ENCODE data around the gene MAGEB18. TPM values are rescaled to one million over a fixed set of nuclear protein-coding genes. Genes with fewer than 3 reads are reported as not detected.

Gene MAGEB18
- total RNA-seq: not detected in 2 replicates

DNA sequence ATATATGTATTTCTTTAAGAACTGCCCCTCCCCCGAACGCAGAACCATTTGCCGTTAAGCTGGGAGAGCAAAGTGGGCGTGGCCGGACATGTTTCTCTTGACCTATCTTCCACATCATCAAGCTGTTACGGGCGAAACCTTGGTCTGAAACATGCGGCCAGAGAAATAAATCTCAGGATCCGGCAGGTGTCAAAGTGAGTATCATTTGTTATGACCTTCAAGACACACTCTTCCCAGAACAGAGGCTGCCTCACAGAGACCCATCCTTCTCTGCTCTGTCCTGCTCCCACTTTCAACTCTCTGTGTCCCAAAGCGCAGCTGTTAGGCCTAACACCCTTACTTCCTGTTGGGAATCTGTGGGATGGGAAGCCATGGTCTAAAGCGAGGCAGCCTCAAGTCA is at the start of gene MAGEB18:
Gene MAGEB18 (plus strand): TSS at position 70 of the 400 bp plus-strand sequence. CDS start 643 bp downstream, outside the sequence.
- no peak for DNase-seq (ENCODE audit: low read depth)

DNA sequence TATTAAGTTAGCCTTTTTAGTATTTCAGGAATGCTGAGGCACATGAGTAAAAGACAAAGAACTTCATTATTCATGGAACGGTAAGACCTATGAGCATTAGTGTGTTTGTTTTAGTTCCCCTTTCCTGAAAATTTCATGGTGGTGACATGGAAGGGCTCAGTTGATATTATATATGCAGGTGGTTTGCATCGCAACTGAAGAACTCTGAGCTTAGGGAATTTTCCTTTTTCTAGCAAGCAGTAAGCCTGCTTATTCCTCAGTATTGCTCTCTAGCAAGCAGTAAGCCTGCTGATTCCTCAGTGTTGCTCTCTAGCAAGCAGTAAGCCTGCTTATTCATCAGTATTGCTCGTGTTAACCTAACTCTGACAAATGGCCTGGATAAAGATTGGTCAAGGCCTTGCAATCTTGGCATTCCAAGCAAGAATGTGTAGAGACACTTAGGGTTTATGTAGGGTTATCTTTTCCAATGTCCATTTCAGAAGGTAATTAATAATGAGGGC is 37.7 kb upstream of the MAGEB18 start:
- DNase-seq (ENCODE audit: low read depth): peak; percentile 56

DNA sequence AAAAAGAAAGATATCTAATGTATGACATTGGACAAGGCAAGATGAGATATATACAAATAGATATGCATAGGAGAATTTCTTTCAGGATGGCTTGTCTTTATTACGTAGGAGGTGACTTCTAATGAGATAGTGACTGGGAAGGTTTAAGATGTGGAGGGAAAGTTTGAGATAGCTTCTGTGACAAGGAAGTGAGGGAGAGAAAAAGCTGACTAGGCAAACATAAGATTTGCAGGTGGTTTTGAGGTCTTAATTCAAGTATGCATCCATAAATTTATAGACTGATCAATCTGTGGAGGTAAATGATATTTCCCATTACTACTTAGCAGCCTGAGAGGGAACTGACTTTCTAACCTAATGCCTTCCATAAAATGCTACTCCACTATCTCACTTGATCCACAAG is 29.0 kb upstream of the MAGEB18 start:
- no peak for DNase-seq (ENCODE audit: low read depth)

DNA sequence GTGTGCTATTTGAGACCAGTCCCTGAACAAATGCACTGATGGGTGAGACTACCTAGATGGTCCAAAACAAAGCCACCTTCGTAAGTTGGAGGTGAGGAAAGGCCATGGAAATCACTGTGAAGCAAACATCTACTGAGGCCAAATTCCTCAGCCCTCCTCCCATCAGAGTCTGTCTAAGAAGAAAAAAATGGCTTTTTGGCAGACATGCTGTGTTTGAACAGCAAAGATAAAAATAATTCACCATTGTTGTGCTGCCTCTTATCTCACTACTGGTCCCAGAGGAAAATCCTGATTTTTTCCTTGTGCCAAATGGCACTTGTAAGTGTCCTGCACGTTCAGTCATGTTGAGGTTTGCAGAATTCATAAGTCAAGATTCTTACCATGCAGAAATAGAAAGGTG is 7.9 kb downstream of the MAGEB18 start:
- no peak for DNase-seq (ENCODE audit: low read depth)

DNA sequence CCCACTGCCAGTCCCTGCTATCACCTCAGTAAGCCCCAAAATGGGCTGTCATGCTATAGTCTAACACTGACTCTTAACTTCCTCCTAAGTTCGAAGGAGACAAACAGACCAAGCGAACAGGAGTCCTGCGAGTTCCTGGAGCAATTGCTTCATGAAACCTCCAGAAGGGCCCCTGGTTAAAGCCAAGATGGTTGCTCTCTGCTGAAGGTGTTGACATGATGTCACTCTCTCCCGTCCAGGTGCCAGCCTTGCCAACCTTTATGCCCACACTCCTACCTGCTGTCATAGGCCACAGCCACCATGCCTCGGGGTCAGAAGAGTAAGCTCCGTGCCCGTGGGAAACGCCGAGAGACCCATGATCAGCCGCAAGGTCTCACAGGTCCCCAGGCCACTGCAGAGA is 22.2 kb downstream of the MAGEB18 start, which contains the start of gene MAGEB6B:
Gene MAGEB6B (plus strand): TSS at position 301 of the 400 bp plus-strand sequence. CDS start 0 bp downstream, at position 301.
- DNase-seq (ENCODE audit: low read depth): no peak

Other genes with a start within 250 kb of the MAGEB18 start
- not detected in 2 replicates for gene MAGEB6B, start 22.3 kb downstream of the MAGEB18 start, total RNA-seq
- not detected in 2 replicates for gene MAGEB6, start 54.1 kb downstream of the MAGEB18 start, total RNA-seq
- not detected in 2 replicates for gene MAGEB5, start 77.8 kb downstream of the MAGEB18 start, total RNA-seq